OCI-LY3 (cell line): ENCODE data around the gene CACNA1I.

Experiments used
- EZH2phosphoT487 ChIP-seq: fragments of 200-600 bp; shearing (Covaris generic); IDR thresholded peaks from 2 replicates; pipeline ENCODE4 v1.6.1; 2018; ENCODE audit warnings: antibody characterized with exemption, mixed run types, low read depth
- TF ChIP-seq, protein P1 (sequence below): fragments of 200-600, 300-600 bp; sonication (generic); IDR thresholded peaks from 2 replicates; pipeline ENCODE4 v1.5.1; 2014; ENCODE audit warnings: antibody characterized with exemption, low read length, low read depth

DNA sequence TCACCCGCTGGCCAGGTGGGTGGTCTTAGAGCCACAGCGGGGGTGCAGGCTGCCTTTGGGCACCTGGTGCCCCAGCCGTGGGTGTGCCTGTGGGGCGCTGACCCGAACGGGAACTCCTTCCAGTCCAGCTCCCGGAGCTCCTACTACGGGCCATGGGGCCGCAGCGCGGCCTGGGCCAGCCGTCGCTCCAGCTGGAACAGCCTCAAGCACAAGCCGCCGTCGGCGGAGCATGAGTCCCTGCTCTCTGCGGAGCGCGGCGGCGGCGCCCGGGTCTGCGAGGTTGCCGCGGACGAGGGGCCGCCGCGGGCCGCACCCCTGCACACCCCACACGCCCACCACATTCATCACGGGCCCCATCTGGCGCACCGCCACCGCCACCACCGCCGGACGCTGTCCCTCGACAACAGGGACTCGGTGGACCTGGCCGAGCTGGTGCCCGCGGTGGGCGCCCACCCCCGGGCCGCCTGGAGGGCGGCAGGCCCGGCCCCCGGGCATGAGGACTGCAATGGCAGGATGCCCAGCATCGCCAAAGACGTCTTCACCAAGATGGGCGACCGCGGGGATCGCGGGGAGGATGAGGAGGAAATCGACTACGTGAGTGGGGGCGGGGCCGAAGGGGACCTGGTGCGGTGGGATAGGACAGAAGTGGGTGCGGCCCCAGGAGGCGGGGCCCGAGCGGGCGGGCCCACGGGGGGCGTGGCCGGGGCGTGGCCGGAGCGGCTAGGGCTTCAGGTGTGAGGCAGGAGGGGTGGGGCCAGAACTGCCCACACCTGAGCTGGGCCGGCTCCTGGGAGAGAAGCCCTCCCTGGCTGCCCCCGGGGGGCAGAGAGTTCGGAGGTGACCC lies 91.5 kb downstream of the CACNA1I start:
- TF ChIP-seq, protein P1, sequence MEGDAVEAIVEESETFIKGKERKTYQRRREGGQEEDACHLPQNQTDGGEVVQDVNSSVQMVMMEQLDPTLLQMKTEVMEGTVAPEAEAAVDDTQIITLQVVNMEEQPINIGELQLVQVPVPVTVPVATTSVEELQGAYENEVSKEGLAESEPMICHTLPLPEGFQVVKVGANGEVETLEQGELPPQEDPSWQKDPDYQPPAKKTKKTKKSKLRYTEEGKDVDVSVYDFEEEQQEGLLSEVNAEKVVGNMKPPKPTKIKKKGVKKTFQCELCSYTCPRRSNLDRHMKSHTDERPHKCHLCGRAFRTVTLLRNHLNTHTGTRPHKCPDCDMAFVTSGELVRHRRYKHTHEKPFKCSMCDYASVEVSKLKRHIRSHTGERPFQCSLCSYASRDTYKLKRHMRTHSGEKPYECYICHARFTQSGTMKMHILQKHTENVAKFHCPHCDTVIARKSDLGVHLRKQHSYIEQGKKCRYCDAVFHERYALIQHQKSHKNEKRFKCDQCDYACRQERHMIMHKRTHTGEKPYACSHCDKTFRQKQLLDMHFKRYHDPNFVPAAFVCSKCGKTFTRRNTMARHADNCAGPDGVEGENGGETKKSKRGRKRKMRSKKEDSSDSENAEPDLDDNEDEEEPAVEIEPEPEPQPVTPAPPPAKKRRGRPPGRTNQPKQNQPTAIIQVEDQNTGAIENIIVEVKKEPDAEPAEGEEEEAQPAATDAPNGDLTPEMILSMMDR = no peak
- TF ChIP-seq EZH2phosphoT487 = no peak
